Fibroblast of the aortic adventitia (primary cell): ENCODE data around the gene HNRNPA2B1. TPM values are rescaled to one million over a fixed set of nuclear protein-coding genes. Genes with fewer than 3 reads are reported as not detected.

Source experiments
- DNase-seq: peaks from one replicate; pipeline ENCODE4 v3.0.0-alpha.2; 2010; ENCODE audit warnings: low read depth
- H3K4me3 ChIP-seq: 2 replicates; pipeline ENCODE4 v1.5.1; 2011; ENCODE audit warnings: low read depth, mild to moderate bottlenecking, control low read depth, low read length, moderate library complexity
- total RNA-seq: library from RNA; depleted of rRNA; stranded (reverse); fragments of >200 nt; gene quantifications from 2 replicates; pipeline ENCODE4 v1.2.3, GENCODE V29; 2012; ENCODE audit warnings: low replicate concordance
- TF ChIP-seq, protein P1 (sequence below): IDR thresholded peaks from 2 replicates; pipeline ENCODE4 v1.5.1; 2011; ENCODE audit warnings: mild to moderate bottlenecking, low read length, control low read depth, inconsistent platforms; ENCODE audit not compliant: insufficient read depth

HNRNPA2B1 gene
- 141 and 234 TPM in 2 replicates for total RNA-seq

DNA sequence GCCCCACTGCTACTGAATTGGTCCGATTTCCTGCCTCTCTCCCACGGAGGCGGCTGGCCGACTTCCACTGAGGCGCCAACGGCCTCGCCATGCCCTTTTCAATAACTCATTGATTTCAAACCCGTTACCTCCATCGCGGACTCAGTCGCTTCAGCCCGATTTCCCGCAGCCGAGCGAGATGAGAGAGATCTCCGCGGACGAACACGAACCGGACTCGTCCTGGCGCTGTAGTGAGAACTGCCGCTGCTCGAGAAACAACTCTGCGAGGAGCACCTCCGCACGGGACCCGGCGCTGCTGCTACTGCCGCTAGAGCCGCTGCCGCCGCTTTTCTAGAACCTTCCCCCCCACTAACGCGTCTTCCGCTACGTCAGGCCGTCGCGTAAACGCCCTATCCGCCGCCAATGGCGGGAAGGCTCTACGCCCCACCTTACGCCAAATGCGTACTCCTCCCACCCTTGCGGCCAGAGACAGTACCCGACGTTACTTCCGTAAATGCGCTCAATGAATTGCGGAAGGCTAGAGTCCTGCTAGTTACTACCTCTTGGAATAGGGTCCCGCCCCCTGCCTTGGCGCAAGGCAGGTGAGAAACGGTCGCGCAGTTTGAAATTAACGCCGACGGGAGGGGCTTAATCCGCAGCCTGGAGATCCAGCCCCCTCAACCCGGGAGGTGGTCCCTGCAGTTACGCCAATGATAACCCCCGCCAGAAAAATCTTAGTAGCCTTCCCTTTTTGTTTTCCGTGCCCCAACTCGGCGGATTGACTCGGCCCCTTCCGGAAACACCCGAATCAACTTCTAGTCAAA, at the start of gene HNRNPA2B1:
TSS of gene HNRNPA2B1 (minus strand) at position 303 of the 803 bp plus-strand sequence. CDS start at position 134, 169 bp downstream.
- peak; percentile 99 for DNase-seq
- H3K4me3 ChIP-seq, result peak within 1 kb of the TSS; percentile 99
- TF ChIP-seq, protein P1, sequence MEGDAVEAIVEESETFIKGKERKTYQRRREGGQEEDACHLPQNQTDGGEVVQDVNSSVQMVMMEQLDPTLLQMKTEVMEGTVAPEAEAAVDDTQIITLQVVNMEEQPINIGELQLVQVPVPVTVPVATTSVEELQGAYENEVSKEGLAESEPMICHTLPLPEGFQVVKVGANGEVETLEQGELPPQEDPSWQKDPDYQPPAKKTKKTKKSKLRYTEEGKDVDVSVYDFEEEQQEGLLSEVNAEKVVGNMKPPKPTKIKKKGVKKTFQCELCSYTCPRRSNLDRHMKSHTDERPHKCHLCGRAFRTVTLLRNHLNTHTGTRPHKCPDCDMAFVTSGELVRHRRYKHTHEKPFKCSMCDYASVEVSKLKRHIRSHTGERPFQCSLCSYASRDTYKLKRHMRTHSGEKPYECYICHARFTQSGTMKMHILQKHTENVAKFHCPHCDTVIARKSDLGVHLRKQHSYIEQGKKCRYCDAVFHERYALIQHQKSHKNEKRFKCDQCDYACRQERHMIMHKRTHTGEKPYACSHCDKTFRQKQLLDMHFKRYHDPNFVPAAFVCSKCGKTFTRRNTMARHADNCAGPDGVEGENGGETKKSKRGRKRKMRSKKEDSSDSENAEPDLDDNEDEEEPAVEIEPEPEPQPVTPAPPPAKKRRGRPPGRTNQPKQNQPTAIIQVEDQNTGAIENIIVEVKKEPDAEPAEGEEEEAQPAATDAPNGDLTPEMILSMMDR, result no peak

DNA sequence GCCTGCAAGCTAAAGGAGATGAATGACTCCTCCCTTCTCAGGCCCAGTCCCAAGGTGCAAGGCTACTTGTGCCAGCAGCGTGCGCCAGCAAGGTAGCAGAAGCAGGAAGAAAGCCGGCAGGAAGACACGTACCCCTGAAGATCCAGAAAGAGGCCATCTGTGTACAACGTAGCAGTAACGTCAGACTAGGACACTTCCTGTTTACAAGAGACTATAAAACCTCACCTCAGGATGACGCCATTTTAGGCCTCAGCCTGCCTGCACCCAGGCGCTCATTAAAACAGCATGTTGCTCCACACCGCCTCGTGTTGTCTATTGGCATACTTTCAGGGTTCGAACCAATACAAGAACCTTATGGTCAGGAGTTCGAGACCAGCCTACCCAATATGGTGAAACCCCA, 49.7 kb upstream of the HNRNPA2B1 start:
- TF ChIP-seq, protein P1, result no peak
- no peak overlapping the region for H3K4me3 ChIP-seq
- no peak for DNase-seq

DNA sequence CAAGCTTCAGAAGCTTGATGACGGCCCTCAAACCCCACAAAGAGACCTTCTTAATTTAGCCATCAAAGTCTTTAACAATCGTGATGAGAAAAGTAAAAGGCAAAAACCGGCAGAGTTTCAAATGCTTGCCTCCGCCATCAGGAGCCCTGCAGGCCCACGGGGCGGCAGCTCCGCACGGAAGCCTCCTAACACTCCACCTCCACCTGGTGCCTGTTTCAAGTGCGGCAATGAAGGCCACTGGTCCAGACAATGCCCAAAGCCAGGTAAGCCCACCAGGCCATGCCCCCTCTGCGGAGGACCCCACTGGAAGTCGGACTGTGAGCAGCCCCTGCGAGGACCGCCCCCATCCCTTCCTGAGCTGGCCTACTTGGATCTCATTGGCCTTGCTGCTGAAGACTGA, 44.6 kb upstream of the HNRNPA2B1 start:
- TF ChIP-seq, protein P1, result no peak
- DNase-seq, result no peak
- no peak overlapping the region for H3K4me3 ChIP-seq

DNA sequence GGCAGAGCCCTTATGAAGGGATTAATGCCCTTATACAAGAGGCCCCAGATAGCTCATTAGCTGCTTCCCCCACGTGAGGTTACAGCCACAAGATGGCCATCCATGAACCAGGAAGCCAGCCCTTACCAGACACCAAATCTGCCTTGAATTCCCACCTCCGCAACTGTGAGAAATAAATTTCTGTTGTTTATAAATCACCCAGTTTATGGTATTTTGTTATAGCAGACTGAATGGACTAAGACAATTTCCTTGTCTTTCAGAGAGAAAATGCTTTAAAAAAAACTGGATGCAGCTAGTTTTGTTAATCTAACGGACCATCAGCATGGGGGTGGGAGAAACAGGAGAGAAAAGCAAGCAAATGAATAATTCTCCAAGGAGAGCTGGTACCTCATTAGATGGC, 37.5 kb upstream of the HNRNPA2B1 start:
- no peak for DNase-seq
- H3K4me3 ChIP-seq, result no peak overlapping the region
- TF ChIP-seq, protein P1, result no peak

DNA sequence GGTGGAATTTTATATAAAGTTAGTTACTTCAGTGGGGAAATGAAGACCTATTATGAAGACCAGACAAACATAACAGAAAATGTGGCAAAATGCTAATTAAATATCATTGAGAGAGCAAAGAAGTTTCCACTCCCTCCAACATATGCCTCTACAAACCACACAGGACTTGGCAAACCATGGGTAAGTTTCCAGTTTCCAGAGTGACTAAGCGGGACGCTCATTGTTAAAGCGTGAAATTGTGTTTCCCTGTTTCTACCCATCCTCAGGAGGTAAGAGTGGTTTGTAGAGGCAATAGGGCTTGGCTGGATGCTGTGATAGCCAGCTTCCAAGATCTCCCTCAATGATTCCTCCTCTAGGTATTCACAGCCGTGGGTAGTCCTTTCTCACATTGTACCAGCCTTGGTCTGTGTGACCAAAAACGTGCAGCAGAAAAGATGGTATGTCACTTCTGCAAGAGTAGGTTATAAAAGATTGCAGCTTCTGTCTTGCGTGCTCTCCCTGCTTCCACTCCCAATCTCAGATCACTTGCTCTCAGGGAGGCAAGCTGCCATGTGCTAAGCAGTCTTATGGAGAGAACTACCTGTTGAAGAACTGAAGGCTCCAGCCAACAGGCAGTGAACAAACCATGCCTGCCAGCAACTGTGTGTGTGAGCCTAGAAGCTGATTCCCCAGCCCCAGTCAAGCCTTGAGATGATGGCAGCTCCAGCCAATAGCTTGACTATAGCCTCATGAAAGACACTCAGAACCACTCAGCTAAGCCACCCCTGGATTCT, 36.7 kb upstream of the HNRNPA2B1 start:
- no peak overlapping the region for H3K4me3 ChIP-seq
- no peak for DNase-seq
- TF ChIP-seq, protein P1, result no peak

DNA sequence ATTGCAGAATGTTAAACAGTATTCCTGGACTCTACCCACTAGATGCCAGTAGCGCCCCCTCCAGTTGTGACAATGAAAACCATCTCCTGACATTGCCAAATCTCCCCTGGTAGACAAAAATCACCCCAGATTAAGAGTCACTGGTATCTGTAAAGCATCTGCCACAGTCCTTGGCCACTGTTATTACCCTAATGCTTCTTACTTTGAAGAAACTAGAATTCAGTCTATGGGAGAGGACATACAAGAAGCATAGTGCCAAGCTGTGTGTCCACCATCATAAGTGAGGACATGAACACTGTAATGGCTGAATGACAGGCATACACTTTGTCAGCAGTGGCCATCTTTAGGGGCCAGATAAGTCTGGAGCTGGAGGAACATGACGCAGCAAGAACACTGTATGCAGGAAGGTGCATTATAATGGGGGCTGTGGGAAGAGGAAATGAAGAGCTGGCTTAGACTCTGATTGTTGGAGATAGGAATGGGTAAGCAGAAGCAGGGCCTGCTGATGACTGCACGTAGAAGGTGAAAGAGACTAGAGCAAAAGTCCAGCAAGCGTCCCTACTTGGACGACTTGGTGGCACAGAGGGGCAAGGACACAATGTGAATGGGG, 33.5 kb upstream of the HNRNPA2B1 start:
- TF ChIP-seq, protein P1, result no peak
- DNase-seq, result no peak
- no peak overlapping the region for H3K4me3 ChIP-seq
